Mesenchymal stem cell (in vitro differentiated cells and primary cell): Measurements from ENCODE around the gene TECPR2.
A peak's percentile ranks its signal among the peaks of the same experiment; 100 is the strongest.

ENCODE experiments used
- DNase-seq: peaks from one replicate; pipeline ENCODE4 v3.0.0-alpha.2; 2013
- H2AFZ ChIP-seq: one replicate; pipeline ENCODE4 v1.6.1; 2013; ENCODE audit warnings: low read depth, mild to moderate bottlenecking, control low read depth, inconsistent platforms, low read length, moderate library complexity
- H2AK5ac ChIP-seq: 2 replicates; pipeline ENCODE4 v1.6.1; 2013; ENCODE audit warnings: low read length, moderate library complexity, mild to moderate bottlenecking, inconsistent platforms; ENCODE audit not compliant: severe bottlenecking
- H2BK120ac ChIP-seq: one replicate; pipeline ENCODE4 v1.6.1; 2013; ENCODE audit warnings: low read depth, mild to moderate bottlenecking, inconsistent platforms, low read length, moderate library complexity
- H2BK12ac ChIP-seq, 2 experiments: one replicate each; pipeline ENCODE4 v1.6.1; 2013; ENCODE audit warnings: inconsistent platforms in 2 of 2, low read length in 2 of 2, mild to moderate bottlenecking in 2 of 2, moderate library complexity in 2 of 2, control low read depth in 1 of 2
- H2BK15ac ChIP-seq: one replicate; pipeline ENCODE4 v1.6.1; 2013; ENCODE audit warnings: mild to moderate bottlenecking, low read depth, inconsistent platforms; ENCODE audit not compliant: poor library complexity, severe bottlenecking
- H2BK5ac ChIP-seq: 2 replicates; pipeline ENCODE4 v1.6.1; 2013; ENCODE audit warnings: low read depth, mild to moderate bottlenecking, low read length, control low read depth, inconsistent platforms; ENCODE audit not compliant: poor library complexity, severe bottlenecking
- H3K14ac ChIP-seq, 2 experiments: one replicate each; pipeline ENCODE4 v1.6.1; 2013; ENCODE audit warnings: inconsistent platforms in 2 of 2, low read length in 2 of 2, control low read depth in 1 of 2, mild to moderate bottlenecking in 1 of 2, moderate library complexity in 1 of 2
- H3K18ac ChIP-seq, 2 experiments: one replicate each; pipeline ENCODE4 v1.6.1; 2013; ENCODE audit warnings: inconsistent platforms in 2 of 2, low read length in 2 of 2, control low read depth in 1 of 2, low read depth in 1 of 2, mild to moderate bottlenecking in 1 of 2
- H3K23ac ChIP-seq, 2 experiments: one replicate each; pipeline ENCODE4 v1.6.1; 2013; ENCODE audit warnings: inconsistent platforms in 2 of 2, low read length in 2 of 2, mild to moderate bottlenecking in 2 of 2, moderate library complexity in 2 of 2, control low read depth in 1 of 2
- H3K27ac ChIP-seq: 2 replicates; pipeline ENCODE4 v1.5.1; 2013; ENCODE audit warnings: mild to moderate bottlenecking, moderate library complexity, low read length, control low read depth, inconsistent platforms; ENCODE audit not compliant: poor library complexity, severe bottlenecking
- H3K27me3 ChIP-seq, 2 experiments: 2 replicates each; pipeline versions ENCODE4 v1.6.1 to v1.7.0; 2013; ENCODE audit warnings: low read length in 2 of 2, mild to moderate bottlenecking in 2 of 2, moderate library complexity in 2 of 2, control low read depth in 1 of 2, inconsistent platforms in 1 of 2; ENCODE audit not compliant: control insufficient read depth in 1 of 2, insufficient read depth in 1 of 2
- H3K36me3 ChIP-seq, 2 experiments: 2 replicates each; pipeline versions ENCODE4 v1.6.1 to v1.7.0; 2013; ENCODE audit warnings: low read length in 2 of 2, control low read depth in 1 of 2, inconsistent platforms in 1 of 2, low read depth in 1 of 2, mild to moderate bottlenecking in 1 of 2; ENCODE audit not compliant: insufficient read depth in 2 of 2, control insufficient read depth in 1 of 2
- H3K4ac ChIP-seq, 2 experiments: one replicate each; pipeline ENCODE4 v1.6.1; 2013; ENCODE audit warnings: inconsistent platforms in 2 of 2, low read length in 2 of 2, mild to moderate bottlenecking in 2 of 2, moderate library complexity in 2 of 2, control low read depth in 1 of 2, low read depth in 1 of 2
- H3K4me1 ChIP-seq: 2 replicates; pipeline ENCODE4 v1.6.1; 2013; ENCODE audit warnings: low read depth, low read length, control low read depth; ENCODE audit not compliant: control insufficient read depth, insufficient read depth
- H3K4me2 ChIP-seq: 2 replicates; pipeline ENCODE4 v1.6.1; 2013; ENCODE audit warnings: low read length, mild to moderate bottlenecking, inconsistent platforms; ENCODE audit not compliant: poor library complexity, severe bottlenecking
- H3K4me3 ChIP-seq, 2 experiments: 2 replicates each; pipeline versions ENCODE4 v1.5.1 to v1.7.0; 2013; ENCODE audit warnings: low read length in 2 of 2, mild to moderate bottlenecking in 2 of 2, control low read depth in 1 of 2, low read depth in 1 of 2; ENCODE audit not compliant: insufficient read depth in 1 of 2
- H3K79me1 ChIP-seq: replicated peaks from 2 replicates; pipeline ENCODE4 v1.6.1; 2013; ENCODE audit warnings: mild to moderate bottlenecking, control low read depth, low read length, inconsistent platforms; ENCODE audit not compliant: poor library complexity, severe bottlenecking
- H3K9ac ChIP-seq: 2 replicates; pipeline ENCODE4 v1.7.0; 2013; ENCODE audit warnings: mild to moderate bottlenecking, low read length, moderate library complexity
- H3K9me3 ChIP-seq: 2 replicates; pipeline ENCODE4 v1.7.0; 2013; ENCODE audit warnings: mild to moderate bottlenecking, low read length; ENCODE audit not compliant: control insufficient read depth
- H4K8ac ChIP-seq: one replicate; pipeline ENCODE4 v1.6.1; 2013; ENCODE audit warnings: inconsistent platforms, mild to moderate bottlenecking, low read length, moderate library complexity
- H4K91ac ChIP-seq: one replicate; pipeline ENCODE4 v1.6.1; 2013; ENCODE audit warnings: mild to moderate bottlenecking, low read length, inconsistent platforms
- WGBS: methylation state at CpG from one replicate; pipeline ENCODE4 v1.1.7; 2013; ENCODE audit warnings: mixed read lengths; 5-methylcytosine and 5-hydroxymethylcytosine counted together

The TECPR2 gene

DNA sequence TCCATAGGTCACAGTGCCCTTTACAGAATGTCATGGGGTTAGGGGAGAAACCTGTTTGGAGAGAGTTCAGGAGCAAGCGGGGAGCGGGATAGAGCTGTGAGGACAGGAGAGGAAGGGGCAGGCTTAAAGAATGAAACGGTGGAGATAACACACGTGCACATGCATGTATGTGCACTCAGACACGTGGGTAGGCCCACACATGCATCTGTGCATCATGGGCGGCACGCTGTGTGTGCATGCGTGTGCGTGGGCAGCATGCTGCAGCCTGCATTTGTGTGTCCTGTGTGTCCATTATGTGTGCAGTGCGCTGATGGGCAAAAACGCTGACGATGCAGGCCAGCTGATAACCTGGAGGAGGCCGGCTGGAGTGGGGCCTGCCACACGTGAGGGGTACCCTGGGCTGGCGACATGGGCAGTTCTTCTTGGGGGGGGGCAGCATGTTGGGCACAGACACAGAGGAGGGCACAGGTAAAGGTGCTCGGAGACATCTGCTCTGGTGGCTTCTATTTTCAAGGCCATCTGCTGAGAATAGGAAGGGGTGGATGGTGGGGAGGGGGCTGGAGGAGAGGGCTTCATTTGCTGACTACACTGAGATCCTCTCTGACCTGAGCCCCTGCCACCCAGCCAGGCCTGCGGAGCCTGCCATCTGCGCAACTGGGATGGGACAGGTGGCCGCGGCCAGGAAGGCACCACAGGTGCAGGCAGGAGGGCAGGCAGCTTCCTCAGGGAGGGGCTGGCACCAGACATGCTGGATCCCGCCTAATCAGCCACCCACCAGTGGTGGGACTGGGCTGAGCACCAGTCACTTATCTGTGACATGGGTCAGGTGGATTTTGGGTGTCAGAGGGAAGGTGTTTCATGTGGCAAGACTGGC, 151.4 kb downstream of the TECPR2 start:
- no peak overlapping the region for H2AFZ ChIP-seq
- H3K4me1 ChIP-seq, result peaks cover 21% of the 10 kb centered on the region
- no peak overlapping the region for H3K4ac ChIP-seq
- peak overlapping the region in 1 of 2 experiments; percentile 3 for H3K4me3 ChIP-seq
- peak overlapping the region in 1 of 2 experiments; percentile 13 for H3K14ac ChIP-seq
- no peaks in the 10 kb centered on the region for H3K79me1 ChIP-seq
- peak overlapping the region; percentile 64 for H4K91ac ChIP-seq
- H2BK12ac ChIP-seq, result no peak overlapping the region
- no peak overlapping the region for H2AK5ac ChIP-seq
- no peak overlapping the region for H2BK15ac ChIP-seq
- no peak overlapping the region for H3K27ac ChIP-seq
- no peak overlapping the region for H2BK120ac ChIP-seq
- H3K18ac ChIP-seq, result no peak overlapping the region
- H3K4me2 ChIP-seq, result no peak overlapping the region
- H3K23ac ChIP-seq, result no peak overlapping the region
- no peaks in the 10 kb centered on the region for H3K27me3 ChIP-seq
- WGBS, result 89% methylated on average over 20 of the region's 21 CpGs
- H3K36me3 ChIP-seq, result no peaks in the 10 kb centered on the region
- H2BK5ac ChIP-seq, result no peak overlapping the region
- no peaks in the 10 kb centered on the region for H3K9me3 ChIP-seq
- no peak for DNase-seq
- no peak overlapping the region for H4K8ac ChIP-seq
- H3K9ac ChIP-seq, result no peak overlapping the region

DNA sequence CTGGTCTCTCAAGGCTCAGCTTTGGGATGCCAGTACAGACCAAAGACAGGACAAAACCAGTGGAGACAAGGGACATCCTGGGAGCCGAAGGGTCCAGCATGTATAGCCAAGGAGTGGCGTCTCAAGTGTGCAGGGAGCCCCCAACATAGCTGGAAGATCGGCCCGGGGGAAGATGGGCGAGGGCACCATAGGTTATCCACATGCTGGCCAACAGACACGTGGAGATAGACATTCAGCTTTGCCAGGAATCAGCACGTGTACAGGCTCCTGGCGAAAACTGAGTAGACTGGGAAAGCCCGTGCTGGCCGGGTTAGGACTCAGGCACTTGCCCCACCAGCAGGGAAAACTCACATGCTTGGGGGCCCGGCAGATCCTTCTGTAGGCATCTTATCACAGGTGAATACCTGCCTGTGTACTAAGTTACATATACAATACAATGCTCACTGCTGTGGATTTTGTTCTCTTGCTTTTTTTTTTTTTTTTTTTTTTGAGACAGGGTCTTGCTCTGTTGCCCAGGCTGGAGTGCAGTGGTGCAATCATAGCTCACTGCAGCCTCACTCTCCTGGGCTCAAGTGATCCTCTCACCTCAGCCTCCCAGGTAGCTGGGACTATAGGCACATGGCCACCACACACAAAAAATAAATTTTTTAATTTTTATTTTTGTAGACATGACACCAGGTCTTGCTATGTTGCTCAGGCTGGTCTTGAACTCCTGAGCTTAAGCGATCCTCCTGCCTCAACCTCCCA, 152.4 kb downstream of the TECPR2 start:
- H2AK5ac ChIP-seq, result no peak overlapping the region
- peaks cover 19% of the 10 kb centered on the region for H3K4me1 ChIP-seq
- no peak overlapping the region for H3K14ac ChIP-seq
- H2BK12ac ChIP-seq, result no peak overlapping the region
- no peaks in the 10 kb centered on the region for H3K27me3 ChIP-seq
- H3K4me2 ChIP-seq, result no peak overlapping the region
- WGBS, result 93% methylated on average over 11 of the region's 12 CpGs
- H2BK120ac ChIP-seq, result no peak overlapping the region
- H3K27ac ChIP-seq, result no peak overlapping the region
- H2AFZ ChIP-seq, result no peak overlapping the region
- H3K4me3 ChIP-seq, result no peak overlapping the region
- H3K36me3 ChIP-seq, result no peaks in the 10 kb centered on the region
- no peak overlapping the region for H3K23ac ChIP-seq
- no peak overlapping the region for H4K8ac ChIP-seq
- no peak overlapping the region for H3K4ac ChIP-seq
- H3K9me3 ChIP-seq, result no peaks in the 10 kb centered on the region
- no peaks in the 10 kb centered on the region for H3K79me1 ChIP-seq
- no peak overlapping the region for H2BK5ac ChIP-seq
- H2BK15ac ChIP-seq, result no peak overlapping the region
- no peak overlapping the region for H4K91ac ChIP-seq
- no peak overlapping the region for H3K9ac ChIP-seq
- no peak overlapping the region for H3K18ac ChIP-seq
- no peak for DNase-seq

GRCh38 chr14:102516531-102517391, 154.0 kb downstream of the TECPR2 start:
- peak overlapping the region; percentile 76 for H3K9ac ChIP-seq
- H3K36me3 ChIP-seq, result no peaks in the 10 kb centered on the region
- peak overlapping the region; percentile 98 for H4K91ac ChIP-seq
- 2% methylated on average over 44 of the region's 95 CpGs for WGBS
- peak overlapping the region; percentile 86 to 94 for H3K4ac ChIP-seq
- peak overlapping the region; percentile 100 for H3K4me2 ChIP-seq
- peak overlapping the region; percentile 95 for H2BK120ac ChIP-seq
- peak overlapping the region; percentile 94 for H2BK15ac ChIP-seq
- no peak overlapping the region for H2AK5ac ChIP-seq
- peak overlapping the region in 1 of 2 experiments; percentile 45 for H3K14ac ChIP-seq
- no peak overlapping the region for H2BK5ac ChIP-seq
- H3K27ac ChIP-seq, result no peak overlapping the region
- peak overlapping the region; percentile 99 for H4K8ac ChIP-seq
- peaks cover 11% of the 10 kb centered on the region for H3K4me1 ChIP-seq
- no peaks in the 10 kb centered on the region for H3K9me3 ChIP-seq
- DNase-seq, result peak; percentile 53
- H3K79me1 ChIP-seq, result no peaks in the 10 kb centered on the region
- no peaks in the 10 kb centered on the region for H3K27me3 ChIP-seq
- H3K23ac ChIP-seq, result peak overlapping the region in 1 of 2 experiments; percentile 80
- peak overlapping the region; percentile 89 to 96 for H3K18ac ChIP-seq
- peak overlapping the region in 1 of 2 experiments; percentile 80 for H2BK12ac ChIP-seq
- peak overlapping the region; percentile 75 to 78 for H3K4me3 ChIP-seq
- peak overlapping the region; percentile 80 for H2AFZ ChIP-seq
